AG04450 (cell line): ENCODE results near the gene GLRA3. TPM values are rescaled to one million over a fixed set of nuclear protein-coding genes. Genes with fewer than 3 reads are reported as not detected.

Experiments used
- CTCF ChIA-PET: fragments of 300-600, 350-600 bp; formaldehyde crosslinking; extraction: SDS; loops from one replicate; lab custom pipeline; 2022; ENCODE audit warnings: antibody characterized with exemption, inconsistent platforms; lab: Charles Lee
- POLR2A ChIA-PET: fragments of 350-600 bp; formaldehyde crosslinking; extraction: SDS; loops from one replicate; lab custom pipeline; 2021; ENCODE audit warnings: antibody characterized with exemption, inconsistent platforms; lab: Yijun Ruan, JAX
- DNase-seq: peaks from one replicate; pipeline ENCODE4 v3.0.0-alpha.2; 2011; ENCODE audit warnings: low read depth, low spot score
- H3K27ac ChIP-seq: one replicate; pipeline ENCODE4 v1.5.1; 2012; ENCODE audit warnings: low read depth, low read length, control low read depth
- H3K27me3 ChIP-seq: one replicate; pipeline ENCODE4 v1.6.0; 2012; ENCODE audit warnings: low read length; ENCODE audit not compliant: control insufficient read depth, insufficient read depth
- H3K4me3 ChIP-seq: 2 replicates; pipeline ENCODE4 v1.5.1; 2011; ENCODE audit warnings: mild to moderate bottlenecking, low read depth, low read length, control low read depth
- H3K9me3 ChIP-seq: 2 replicates; pipeline ENCODE4 v1.5.1; 2012; ENCODE audit warnings: low read length; ENCODE audit not compliant: control insufficient read depth, insufficient read depth
- polyA plus RNA-seq: library from polyadenylated mRNA; depleted of rRNA; stranded (reverse); fragments of >200 nt; gene quantifications from 2 replicates; pipeline ENCODE4 v1.2.3, GENCODE V29; 2011
- TF ChIP-seq, protein P1 (sequence below): IDR thresholded peaks from 2 replicates; pipeline ENCODE4 v1.5.1; 2011; ENCODE audit warnings: low read depth, low read length, control low read depth, inconsistent platforms

The GLRA3 gene
- polyA plus RNA-seq, 1 experiment = not detected

DNA sequence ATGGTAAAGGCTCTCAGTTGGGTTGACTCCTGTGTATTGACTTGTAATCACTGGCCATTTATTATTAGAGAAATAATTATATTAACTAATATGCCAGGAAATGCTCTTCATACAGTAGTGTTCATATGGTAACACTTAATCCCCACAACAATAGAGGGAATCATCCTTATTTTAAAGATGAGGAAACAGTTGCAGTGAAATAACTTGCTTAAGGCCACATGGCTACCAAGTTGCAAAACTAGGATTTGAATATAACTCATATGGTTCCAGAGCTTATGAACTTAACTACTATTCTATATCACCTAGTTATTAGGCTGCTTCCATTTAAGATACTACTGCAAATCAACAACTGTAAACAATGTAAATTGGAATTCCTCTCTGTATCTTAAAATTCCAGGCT is 163.2 kb downstream of the GLRA3 start:
- ChIA-PET CTCF (no interaction called here), POLR2A (no interaction called here)
- no peaks in the 10 kb centered on the region for H3K9me3 ChIP-seq
- H3K4me3 ChIP-seq = no peak overlapping the region
- H3K27me3 ChIP-seq = no peaks in the 10 kb centered on the region
- TF ChIP-seq, protein P1, sequence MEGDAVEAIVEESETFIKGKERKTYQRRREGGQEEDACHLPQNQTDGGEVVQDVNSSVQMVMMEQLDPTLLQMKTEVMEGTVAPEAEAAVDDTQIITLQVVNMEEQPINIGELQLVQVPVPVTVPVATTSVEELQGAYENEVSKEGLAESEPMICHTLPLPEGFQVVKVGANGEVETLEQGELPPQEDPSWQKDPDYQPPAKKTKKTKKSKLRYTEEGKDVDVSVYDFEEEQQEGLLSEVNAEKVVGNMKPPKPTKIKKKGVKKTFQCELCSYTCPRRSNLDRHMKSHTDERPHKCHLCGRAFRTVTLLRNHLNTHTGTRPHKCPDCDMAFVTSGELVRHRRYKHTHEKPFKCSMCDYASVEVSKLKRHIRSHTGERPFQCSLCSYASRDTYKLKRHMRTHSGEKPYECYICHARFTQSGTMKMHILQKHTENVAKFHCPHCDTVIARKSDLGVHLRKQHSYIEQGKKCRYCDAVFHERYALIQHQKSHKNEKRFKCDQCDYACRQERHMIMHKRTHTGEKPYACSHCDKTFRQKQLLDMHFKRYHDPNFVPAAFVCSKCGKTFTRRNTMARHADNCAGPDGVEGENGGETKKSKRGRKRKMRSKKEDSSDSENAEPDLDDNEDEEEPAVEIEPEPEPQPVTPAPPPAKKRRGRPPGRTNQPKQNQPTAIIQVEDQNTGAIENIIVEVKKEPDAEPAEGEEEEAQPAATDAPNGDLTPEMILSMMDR = no peak
- DNase-seq = no peak
- H3K27ac ChIP-seq = no peak overlapping the region

DNA sequence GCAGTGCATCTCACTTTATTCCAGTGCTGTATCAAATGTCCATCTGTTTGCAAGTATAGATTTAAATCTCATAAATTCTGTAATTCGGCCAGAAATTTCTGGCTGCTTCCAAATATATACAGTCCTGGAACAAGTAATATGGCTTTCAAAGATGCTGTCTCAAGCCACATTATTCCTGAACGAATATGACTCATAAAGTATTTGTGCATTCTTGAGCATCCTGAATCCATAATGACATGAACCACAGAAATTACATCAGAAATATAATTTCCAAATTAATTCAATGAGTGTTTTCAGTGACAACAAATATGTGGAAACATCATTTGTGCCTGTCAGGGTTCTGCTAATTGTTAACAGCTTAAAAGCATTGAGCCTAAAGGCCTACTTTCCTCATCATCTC is 165.8 kb downstream of the GLRA3 start:
- H3K27me3 ChIP-seq = no peaks in the 10 kb centered on the region
- H3K27ac ChIP-seq = no peak overlapping the region
- H3K4me3 ChIP-seq = no peak overlapping the region
- H3K9me3 ChIP-seq = no peaks in the 10 kb centered on the region
- CTCF ChIA-PET = no interaction called here
- POLR2A ChIA-PET = no interaction called here
- DNase-seq = no peak
- TF ChIP-seq, protein P1 = no peak

DNA sequence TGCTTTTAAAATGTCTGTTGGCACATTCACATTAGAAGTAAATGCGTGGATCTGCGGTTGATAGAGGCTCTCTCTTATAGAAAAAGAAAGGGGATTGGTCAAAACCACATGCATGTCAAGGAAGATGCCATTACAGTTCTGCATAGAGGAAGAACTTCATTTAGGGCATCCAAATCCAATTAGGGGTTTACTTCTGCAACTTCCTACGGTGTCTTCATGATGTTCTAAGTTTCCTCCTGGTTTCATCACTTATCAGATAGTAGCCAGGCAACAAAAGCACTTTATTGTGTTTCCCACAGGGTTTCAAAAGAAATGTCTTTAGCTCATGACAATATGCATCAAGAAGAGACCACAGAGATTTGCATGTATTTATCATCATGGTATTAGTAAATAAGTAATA is 170.8 kb downstream of the GLRA3 start:
- Histone ChIP-seq H3K27me3 (no peaks in the 10 kb centered on the region), H3K27ac (no peak overlapping the region), H3K4me3 (no peak overlapping the region), H3K9me3 (no peaks in the 10 kb centered on the region)
- no peak for DNase-seq
- TF ChIP-seq, protein P1 = no peak
- POLR2A ChIA-PET = no interaction called here
- CTCF ChIA-PET = no interaction called here

DNA sequence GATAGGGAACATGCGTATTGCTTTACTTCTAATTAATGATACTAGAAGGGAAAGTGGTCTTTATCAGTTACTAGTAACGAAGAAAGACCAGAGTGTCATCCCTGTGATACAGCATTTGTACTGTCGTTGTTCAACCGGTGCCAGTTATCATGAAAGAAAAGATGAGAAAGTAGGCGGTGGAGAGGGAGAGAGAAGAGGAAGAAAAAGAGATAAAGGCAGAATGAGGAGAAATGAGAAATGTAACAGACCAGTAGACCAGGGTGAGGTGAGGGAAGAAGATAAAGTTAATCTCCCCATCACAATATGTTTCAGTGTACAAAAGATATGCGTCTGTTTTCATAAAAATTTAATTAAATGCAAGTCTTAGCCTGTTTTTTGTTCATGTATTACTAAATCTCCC is 171.6 kb downstream of the GLRA3 start:
- CTCF ChIA-PET = no interaction called here
- no peak overlapping the region for H3K4me3 ChIP-seq
- no peak for DNase-seq
- H3K27ac ChIP-seq = no peak overlapping the region
- no peaks in the 10 kb centered on the region for H3K27me3 ChIP-seq
- TF ChIP-seq, protein P1 = no peak
- POLR2A ChIA-PET = no interaction called here
- no peaks in the 10 kb centered on the region for H3K9me3 ChIP-seq

DNA sequence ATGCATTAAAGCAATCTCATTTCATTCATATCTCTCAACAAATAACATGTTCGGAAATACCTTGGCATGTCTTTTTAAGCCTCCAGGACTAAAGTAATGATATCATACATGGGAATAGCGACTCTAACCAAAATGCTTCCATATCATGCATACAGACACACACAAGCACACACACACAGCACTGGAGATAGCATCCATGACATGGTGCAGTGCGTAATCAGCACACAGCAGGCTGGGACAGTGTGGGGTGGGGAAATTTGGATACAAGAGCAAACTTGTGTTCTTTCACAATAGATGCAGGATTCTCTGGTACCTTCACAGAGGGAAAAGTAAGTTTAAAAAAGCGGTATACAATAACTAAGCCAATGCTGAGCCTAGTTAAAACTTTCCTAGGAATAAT is 174.4 kb downstream of the GLRA3 start:
- CTCF ChIA-PET = no interaction called here
- Histone ChIP-seq H3K4me3 (no peak overlapping the region), H3K27ac (no peak overlapping the region), H3K9me3 (no peaks in the 10 kb centered on the region), H3K27me3 (no peaks in the 10 kb centered on the region)
- TF ChIP-seq, protein P1 = no peak
- POLR2A ChIA-PET = no interaction called here
- no peak for DNase-seq
